A673 (cell line): ENCODE data around the gene DCLK2. TPM values are rescaled to one million over a fixed set of nuclear protein-coding genes. Genes with fewer than 3 reads are reported as not detected.

Experiments
- BruUV-seq: library from RNA; stranded (reverse); fragments of 400-500 nt; replicated peaks from 2 replicates; lab custom pipeline; 2021; lab: Mats Ljungman, UMichigan
- CTCF ChIA-PET: fragments of 300-600 bp; sonication (Branson Sonifier 250); formaldehyde crosslinking; loops from one replicate; lab custom pipeline; 2022; ENCODE audit warnings: antibody characterized with exemption; lab: Charles Lee
- POLR2A ChIA-PET: fragments of 300-600 bp; sonication (Branson Sonifier 250); formaldehyde crosslinking; loops from one replicate; lab custom pipeline; 2022; ENCODE audit warnings: antibody characterized with exemption; ENCODE audit not compliant: low non-redundant PET; lab: Charles Lee
- DNase-seq: peaks from one replicate; pipeline ENCODE4 v3.0.0-alpha.2; 2015; ENCODE audit warnings: low spot score
- H3K27ac ChIP-seq: fragments of 200-600 bp; sonication (generic); 2 replicates; pipeline ENCODE4 v1.5.1; 2016; ENCODE audit warnings: mixed run types, low read depth, mild to moderate bottlenecking, mixed read lengths, antibody characterized with exemption, low read length; ENCODE audit not compliant: poor library complexity, severe bottlenecking
- H3K27me3 ChIP-seq: fragments of 200-600 bp; sonication (generic); replicated peaks from 2 replicates; pipeline ENCODE4 v1.6.1; 2017; ENCODE audit warnings: mixed run types, low read depth, mild to moderate bottlenecking, mixed read lengths, antibody characterized with exemption, low read length; ENCODE audit not compliant: insufficient read depth, poor library complexity
- H3K36me3 ChIP-seq: fragments of 200-600 bp; sonication (generic); 2 replicates; pipeline ENCODE4 v1.6.1; 2016; ENCODE audit warnings: mixed run types, mild to moderate bottlenecking, mixed read lengths, antibody characterized with exemption, low read length; ENCODE audit not compliant: insufficient read depth, poor library complexity, severe bottlenecking
- H3K4me1 ChIP-seq: fragments of 200-600 bp; sonication (generic); 2 replicates; pipeline ENCODE4 v1.6.1; 2017; ENCODE audit warnings: mixed run types, mild to moderate bottlenecking, mixed read lengths, antibody characterized with exemption, low read length; ENCODE audit not compliant: insufficient read depth, poor library complexity, severe bottlenecking
- H3K4me3 ChIP-seq: fragments of 200-600 bp; sonication (generic); 2 replicates; pipeline ENCODE4 v1.5.1; 2016; ENCODE audit warnings: low read depth, mixed run types, mild to moderate bottlenecking, mixed read lengths, low read length; ENCODE audit not compliant: poor library complexity, severe bottlenecking
- H3K9me3 ChIP-seq: fragments of 200-600 bp; sonication (generic); 2 replicates; pipeline ENCODE4 v1.6.1; 2016; ENCODE audit warnings: mixed run types, low read depth, mild to moderate bottlenecking, mixed read lengths, antibody characterized with exemption, low read length; ENCODE audit not compliant: poor library complexity, severe bottlenecking
- CTCF ChIP-seq: fragments of 300-800, 200-600 bp; sonication (generic); conservative IDR thresholded peaks from 2 replicates; pipeline ENCODE4 v1.5.1; 2017; ENCODE audit warnings: low read depth, mild to moderate bottlenecking, antibody characterized with exemption, low read length, moderate library complexity, mixed read lengths
- EZH2 ChIP-seq: fragments of 200-600 bp; sonication (generic); IDR thresholded peaks from 2 replicates; pipeline ENCODE4 v1.6.1; 2017; ENCODE audit warnings: borderline replicate concordance, low read depth, mild to moderate bottlenecking, mixed read lengths, antibody characterized with exemption, low read length; ENCODE audit not compliant: poor library complexity, severe bottlenecking
- intact Hi-C: fragments of 100-400 bp; cut with micrococcal nuclease; formaldehyde crosslinking; loops from one replicate; pipeline ENCODE4 v1.10.0; 2022; ENCODE audit not compliant: unreplicated experiment
- total RNA-seq: library from RNA; stranded (reverse); gene quantifications from 2 replicates; pipeline ENCODE4 v1.2.3, GENCODE V29; 2021

The DCLK2 gene
- total RNA-seq, 1 experiment from 2014 or later = 4.9 TPM

- Histone ChIP-seq H3K4me1 (no peaks in the 10 kb centered on the region), H3K27ac (no peak overlapping the region), H3K27me3 (no peaks in the 10 kb centered on the region), H3K9me3 (no peaks in the 10 kb centered on the region), H3K36me3 (no peaks in the 10 kb centered on the region), H3K4me3 (no peak overlapping the region)
- CTCF ChIA-PET = no interaction called here
- DNase-seq = no peak
- POLR2A ChIA-PET = interaction anchor here (0.7 kb wide), 1 partner anchor 211 kb away, joined by 3 read pairs; no protein-coding TSS in a partner anchor
- intact Hi-C loops = no loop called here
- BruUV-seq = no TSS peak
- no peak for TF ChIP-seq CTCF
- no peak for TF ChIP-seq EZH2
Measured at GRCh38 chr4:150199056-150199455, 120.8 kb downstream of the DCLK2 start.

- BruUV-seq = no TSS peak
- intact Hi-C loops = no loop called here
- H3K9me3 ChIP-seq = no peaks in the 10 kb centered on the region
- H3K27ac ChIP-seq = no peak overlapping the region
- no peak overlapping the region for H3K4me3 ChIP-seq
- H3K4me1 ChIP-seq = peaks cover 14% of the 10 kb centered on the region
- TF ChIP-seq CTCF (no peak), EZH2 (no peak)
- ChIA-PET CTCF (no interaction called here), POLR2A (no interaction called here)
- H3K27me3 ChIP-seq = no peaks in the 10 kb centered on the region
- no peaks in the 10 kb centered on the region for H3K36me3 ChIP-seq
- DNase-seq = no peak
Measured at GRCh38 chr4:150205016-150205415, 126.8 kb downstream of the DCLK2 start.

GRCh38 chr4:150206265-150206664 lies 128.0 kb downstream of the DCLK2 start:
- peaks cover 15% of the 10 kb centered on the region for H3K4me1 ChIP-seq
- DNase-seq = no peak
- TF ChIP-seq CTCF (no peak), EZH2 (no peak)
- ChIA-PET CTCF (no interaction called here), POLR2A (no interaction called here)
- intact Hi-C loops = no loop called here
- H3K4me3 ChIP-seq = no peak overlapping the region
- H3K36me3 ChIP-seq = no peaks in the 10 kb centered on the region
- no peaks in the 10 kb centered on the region for H3K9me3 ChIP-seq
- BruUV-seq = no TSS peak
- H3K27me3 ChIP-seq = no peaks in the 10 kb centered on the region
- no peak overlapping the region for H3K27ac ChIP-seq
